NT2/D1 (cell line): ENCODE measurements around the gene PNPLA5.

ENCODE experiments used
- DNase-seq: peaks from one replicate; pipeline ENCODE4 v3.0.0-alpha.2; 2011; ENCODE audit warnings: low read depth, low spot score
- H3K27me3 ChIP-seq: 2 replicates; pipeline ENCODE4 v1.6.0; 2011; ENCODE audit warnings: mild to moderate bottlenecking; ENCODE audit not compliant: insufficient read length, insufficient read depth
- H3K36me3 ChIP-seq: 2 replicates; pipeline ENCODE4 v1.6.1; 2011; ENCODE audit warnings: mild to moderate bottlenecking, low read length, mixed read lengths; ENCODE audit not compliant: insufficient read depth, insufficient read length
- H3K4me1 ChIP-seq: 2 replicates; pipeline ENCODE4 v1.5.1; 2011; ENCODE audit not compliant: insufficient read depth, insufficient read length
- H3K4me3 ChIP-seq: 2 replicates; pipeline ENCODE4 v1.5.1; 2011; ENCODE audit warnings: low read depth; ENCODE audit not compliant: insufficient read length
- H3K9ac ChIP-seq: 2 replicates; pipeline ENCODE4 v1.6.0; 2011; ENCODE audit warnings: low read depth; ENCODE audit not compliant: insufficient read length
- H3K9me3 ChIP-seq: 2 replicates; pipeline ENCODE4 v1.5.1; 2011; ENCODE audit warnings: mild to moderate bottlenecking, low read length; ENCODE audit not compliant: insufficient read depth
- SUZ12 ChIP-seq: IDR thresholded peaks from 2 replicates; pipeline ENCODE4 v1.6.1; 2011; ENCODE audit not compliant: insufficient read length, insufficient read depth; ENCODE audit errors: extremely low read depth
- YY1 ChIP-seq: IDR thresholded peaks from 2 replicates; pipeline ENCODE4 v1.6.1; 2011; ENCODE audit not compliant: insufficient read length, insufficient read depth
- ZNF274 ChIP-seq: IDR thresholded peaks from 2 replicates; pipeline ENCODE4 v1.6.1; 2011; ENCODE audit warnings: mild to moderate bottlenecking, low read depth, low read length

Gene PNPLA5

DNA sequence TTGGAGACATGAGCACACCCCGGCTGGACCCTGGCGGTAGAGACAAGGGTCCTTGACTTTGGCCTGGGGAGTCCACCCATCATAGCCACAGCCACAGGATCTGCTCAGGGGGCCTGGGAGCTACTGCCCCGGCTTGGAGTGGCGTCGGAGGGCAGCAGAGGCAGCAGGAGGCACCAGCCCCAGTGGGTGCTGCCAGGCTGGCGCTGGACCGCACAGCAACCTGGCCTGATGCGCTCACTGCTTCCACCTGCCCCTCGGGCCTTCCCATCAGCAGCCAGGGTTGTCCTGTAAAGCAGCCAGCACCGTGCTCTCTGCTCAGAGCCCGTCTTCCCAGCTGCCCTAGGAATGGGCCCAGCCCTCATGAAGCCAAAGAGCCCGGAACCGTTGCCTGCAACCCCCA lies 51.4 kb downstream of the PNPLA5 start:
- peaks cover 31% of the 10 kb centered on the region for H3K36me3 ChIP-seq
- no peak overlapping the region for H3K4me3 ChIP-seq
- peaks cover 2% of the 10 kb centered on the region for H3K4me1 ChIP-seq
- H3K9me3 ChIP-seq = no peaks in the 10 kb centered on the region
- no peak for TF ChIP-seq YY1
- no peak for TF ChIP-seq SUZ12
- no peak for TF ChIP-seq ZNF274
- H3K9ac ChIP-seq = no peak overlapping the region
- no peaks in the 10 kb centered on the region for H3K27me3 ChIP-seq
- no peak for DNase-seq

DNA sequence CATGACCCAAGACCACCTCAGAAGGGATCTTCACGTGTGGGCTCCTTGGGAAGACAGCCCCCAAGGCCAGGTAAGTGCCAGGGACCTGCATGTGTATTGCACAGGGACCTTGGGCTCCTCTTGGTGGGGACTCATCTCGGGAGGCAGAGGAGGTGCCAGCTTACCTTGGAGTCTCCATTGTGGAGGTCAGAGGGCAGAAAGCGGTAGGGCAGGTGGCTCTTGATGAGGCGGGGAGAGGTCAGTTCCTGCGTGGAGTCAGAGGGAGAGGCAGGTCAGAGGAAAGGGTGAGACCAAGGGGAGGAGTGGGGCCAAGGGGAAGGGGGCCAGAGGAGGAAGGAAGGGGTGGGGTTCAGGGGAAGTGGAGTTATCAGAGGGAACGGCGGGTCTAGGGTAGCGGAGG lies 52.0 kb downstream of the PNPLA5 start:
- Histone ChIP-seq H3K27me3 (no peaks in the 10 kb centered on the region), H3K4me1 (no peaks in the 10 kb centered on the region), H3K4me3 (no peak overlapping the region), H3K9me3 (no peaks in the 10 kb centered on the region), H3K9ac (no peak overlapping the region), H3K36me3 (peaks cover 31% of the 10 kb centered on the region)
- DNase-seq = no peak
- TF ChIP-seq SUZ12 (no peak), YY1 (no peak)

DNA sequence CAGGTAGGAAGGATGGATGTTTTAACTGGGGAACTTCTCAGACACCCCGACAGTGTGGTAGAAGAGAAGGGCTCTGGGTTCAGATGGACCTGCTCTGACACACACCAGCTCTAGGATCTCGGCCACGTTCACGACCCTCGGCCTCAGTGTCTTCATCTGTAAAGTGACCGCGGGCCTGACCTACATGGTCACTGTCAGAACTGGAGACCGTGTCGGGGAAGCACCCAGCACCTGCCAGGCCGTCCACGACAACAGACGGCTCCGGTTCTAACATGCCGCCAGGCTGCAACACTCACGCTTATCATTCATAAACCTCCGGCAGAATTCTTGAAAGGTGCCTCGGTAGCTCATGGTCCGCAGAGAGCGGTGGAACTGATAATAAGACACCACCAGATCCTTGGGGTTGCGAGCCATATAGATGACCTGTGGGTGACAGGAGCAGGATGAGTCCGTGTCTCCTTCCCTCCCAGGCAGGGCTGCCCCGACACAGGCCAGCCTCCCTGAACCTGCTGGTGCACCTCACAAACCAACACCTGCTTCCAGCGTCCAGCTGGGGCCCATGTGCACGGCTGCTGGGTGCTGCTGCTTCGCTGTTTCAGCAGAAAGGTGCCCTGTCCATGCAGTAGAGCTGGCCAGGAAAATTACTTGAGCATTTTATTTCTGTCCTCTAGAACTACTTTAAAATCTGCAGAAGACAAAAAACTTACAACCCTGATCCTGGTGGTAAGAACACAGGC lies 53.1 kb downstream of the PNPLA5 start:
- Histone ChIP-seq H3K9ac (no peak overlapping the region), H3K4me3 (no peak overlapping the region), H3K4me1 (no peaks in the 10 kb centered on the region), H3K36me3 (peaks cover 33% of the 10 kb centered on the region), H3K27me3 (no peaks in the 10 kb centered on the region), H3K9me3 (no peaks in the 10 kb centered on the region)
- TF ChIP-seq ZNF274 = no peak
- no peak for TF ChIP-seq YY1
- DNase-seq = no peak

DNA sequence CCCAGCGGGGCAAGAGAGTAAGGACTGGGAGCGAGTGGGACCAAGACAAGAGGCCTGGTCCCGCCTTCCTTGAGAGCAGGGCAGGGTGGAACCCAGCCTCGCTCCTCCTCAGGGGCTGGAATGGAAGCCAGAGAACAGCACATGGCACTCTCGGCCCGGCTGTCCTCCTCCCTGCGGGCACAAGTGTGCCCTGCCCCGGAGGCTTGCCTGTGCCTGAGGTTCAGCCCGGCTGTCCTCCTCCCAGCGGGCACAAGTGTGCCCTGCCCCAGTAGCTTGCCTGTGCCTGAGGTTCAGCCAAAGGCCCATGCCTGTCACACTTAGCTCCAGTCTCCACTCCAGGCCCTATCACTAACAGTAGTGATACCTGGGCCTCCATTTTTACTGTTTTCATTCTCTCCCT lies 53.7 kb downstream of the PNPLA5 start:
- Histone ChIP-seq H3K9ac (no peak overlapping the region), H3K27me3 (no peaks in the 10 kb centered on the region), H3K9me3 (no peaks in the 10 kb centered on the region), H3K36me3 (peaks cover 35% of the 10 kb centered on the region), H3K4me1 (no peaks in the 10 kb centered on the region), H3K4me3 (no peak overlapping the region)
- no peak for TF ChIP-seq YY1
- no peak for TF ChIP-seq SUZ12
- no peak for TF ChIP-seq ZNF274
- no peak for DNase-seq

DNA sequence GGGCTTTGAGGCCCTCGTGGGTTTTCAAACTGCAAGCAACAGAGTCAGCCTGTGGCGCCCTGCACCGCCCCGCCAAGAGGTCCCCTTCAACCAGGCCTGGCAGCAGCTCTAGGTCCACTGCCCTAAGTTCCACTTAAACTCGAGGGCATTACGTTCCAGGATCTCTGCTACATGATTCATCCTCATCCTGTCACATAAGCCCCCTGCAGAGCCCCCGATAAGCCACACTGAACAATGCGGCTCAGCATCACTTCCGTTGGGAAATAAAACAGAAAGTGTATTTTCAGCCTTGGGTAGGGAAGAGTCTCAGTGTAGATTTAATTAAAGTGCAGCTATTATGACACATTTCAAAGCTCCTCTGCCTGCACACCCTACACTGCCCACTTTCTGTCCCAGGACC lies 54.1 kb downstream of the PNPLA5 start:
- DNase-seq = no peak
- no peaks in the 10 kb centered on the region for H3K4me1 ChIP-seq
- H3K4me3 ChIP-seq = no peak overlapping the region
- H3K9me3 ChIP-seq = no peaks in the 10 kb centered on the region
- no peak overlapping the region for H3K9ac ChIP-seq
- no peaks in the 10 kb centered on the region for H3K27me3 ChIP-seq
- TF ChIP-seq ZNF274 (no peak), YY1 (no peak), SUZ12 (no peak)
- H3K36me3 ChIP-seq = peaks cover 35% of the 10 kb centered on the region

DNA sequence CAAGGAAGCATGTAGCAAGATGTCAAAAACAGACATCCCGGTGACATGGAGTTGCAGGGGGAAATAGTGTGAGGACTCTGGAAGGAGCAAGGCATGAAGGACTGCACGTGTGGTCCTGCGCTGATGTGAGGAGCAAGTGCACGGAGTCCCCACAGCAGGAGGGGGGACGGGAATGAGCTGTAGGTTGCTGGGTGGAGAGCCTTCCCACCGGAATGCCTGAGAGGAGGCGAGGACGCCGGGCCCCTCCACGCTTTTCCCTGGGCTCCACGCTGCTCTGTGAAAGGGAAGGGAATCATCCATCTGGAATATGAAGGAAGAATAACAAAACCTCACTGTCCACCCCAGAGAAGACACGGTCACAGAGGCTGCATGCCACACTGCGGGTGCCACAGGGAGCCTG lies 56.1 kb downstream of the PNPLA5 start:
- Histone ChIP-seq H3K9ac (no peak overlapping the region), H3K9me3 (no peaks in the 10 kb centered on the region), H3K4me3 (no peak overlapping the region), H3K4me1 (no peaks in the 10 kb centered on the region), H3K36me3 (peaks cover 47% of the 10 kb centered on the region), H3K27me3 (no peaks in the 10 kb centered on the region)
- no peak for DNase-seq
- TF ChIP-seq YY1 = no peak

DNA sequence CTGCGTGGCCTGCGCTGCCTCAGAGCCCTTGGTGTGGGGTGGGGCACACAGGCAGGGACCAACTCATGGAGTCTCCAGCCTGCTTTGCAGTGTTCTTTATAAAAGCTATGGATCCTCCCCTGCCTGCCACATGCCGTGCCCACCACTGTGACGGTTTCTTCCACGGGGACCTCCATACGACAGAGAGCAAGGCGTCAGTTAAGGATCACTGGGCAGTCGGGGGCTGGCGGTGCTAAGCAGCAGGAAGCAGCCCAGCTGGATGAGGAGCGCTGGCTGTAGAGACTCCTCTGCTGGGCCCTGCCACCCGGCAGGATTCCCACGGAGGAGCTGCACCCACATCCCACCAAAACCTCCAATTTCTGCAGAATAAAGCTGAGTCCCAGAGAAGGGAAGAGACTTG lies 56.6 kb downstream of the PNPLA5 start:
- H3K9ac ChIP-seq = no peak overlapping the region
- TF ChIP-seq YY1 = no peak
- no peaks in the 10 kb centered on the region for H3K4me1 ChIP-seq
- no peak overlapping the region for H3K4me3 ChIP-seq
- no peaks in the 10 kb centered on the region for H3K9me3 ChIP-seq
- no peak for DNase-seq
- H3K27me3 ChIP-seq = no peaks in the 10 kb centered on the region
- H3K36me3 ChIP-seq = peaks cover 52% of the 10 kb centered on the region
